Right lobe of liver (tissue), 6 donors: Measurements from ENCODE around the gene TYMS. TPM values are rescaled to one million over a fixed set of nuclear protein-coding genes. Genes with fewer than 3 reads are reported as not detected.

ENCODE experiments used
- ATAC-seq, 4 donors: fragments of 200-7000 bp; cut with Tn5 transposase; one replicate each; pipeline ENCODE4 v1.9.1; 2020; ENCODE audit warnings: mild to moderate bottlenecking in 4 of 4, moderate library complexity in 4 of 4
- DNase-seq, 3 donors: peaks; one replicate each; pipeline ENCODE4 v3.0.0-alpha.2; 2020
- H3K27ac ChIP-seq, 3 donors: fragments of 200-600 bp; one replicate each; pipeline ENCODE4 v1.8.0; 2022
- H3K27me3 ChIP-seq, 2 donors: fragments of 200-600 bp; one replicate each; pipeline ENCODE4 v1.8.0; 2022
- H3K36me3 ChIP-seq, 4 donors: fragments of 200-600 bp; sonication (generic) in 1 of 4; one replicate each; pipeline versions ENCODE4 v1.5.1 to v1.8.0; 2017 to 2022; ENCODE audit warnings: control low read depth in 1 of 4
- H3K4me1 ChIP-seq, 4 donors: fragments of 200-600 bp; sonication (generic) in 1 of 4; one replicate each; pipeline versions ENCODE4 v1.5.1 to v1.8.0; 2017 to 2022; ENCODE audit warnings: control low read depth in 1 of 4
- H3K4me3 ChIP-seq, 3 donors: fragments of 200-600 bp; one replicate each; pipeline ENCODE4 v1.8.0; 2022
- H3K9me3 ChIP-seq, 4 donors: fragments of 200-600 bp; sonication (generic) in 1 of 4; one replicate each; pipeline versions ENCODE4 v1.5.1 to v1.8.0; 2017 to 2022; ENCODE audit warnings: control low read depth in 1 of 4
- CTCF ChIP-seq, 4 donors: fragments of 200-600 bp in 3 of 4; fragments of 450-650 bp in 1 of 4; IDR thresholded peaks; one replicate each; pipeline versions ENCODE4 v1.5.1 to v1.8.0; 2016 to 2022; ENCODE audit warnings: antibody characterized with exemption in 4 of 4, mild to moderate bottlenecking in 2 of 4
- POLR2A ChIP-seq: fragments of 450-650 bp; IDR thresholded peaks from one replicate; pipeline ENCODE4 v1.6.1; 2017; ENCODE audit warnings: antibody characterized with exemption, mild to moderate bottlenecking
- WGBS: methylation state at CpG from one replicate; pipeline ENCODE4 v1.1.6; 2018; ENCODE audit warnings: low coverage, low lambda C conversion rate; ENCODE audit not compliant: insufficient coverage; ENCODE audit errors: missing lambda C conversion rate; 5-methylcytosine and 5-hydroxymethylcytosine counted together
- intact Hi-C, 2 donors: fragments of 100-400 bp; cut with DNase I; formaldehyde crosslinking; loops; one replicate each; pipeline versions ENCODE4 v1.11.2 to v1.14.1; 2022
- total RNA-seq, 6 experiments: library from RNA; depleted of rRNA in 2 of 6; stranded (reverse); fragments of >200 nt in 2 of 6; fragmentation: NEBNext Ultra II Directional in 3 of 6; extraction: Animal tissue kit (Norgen Biotek cat#: 25700) in 3 of 6; gene quantifications; one replicate each; pipeline versions ENCODE4 v1.1.0 to v1.2.4, GENCODE V29; 2016 to 2023
- donor health status: DM: no; HTN: yes; CAD: no.
- donor health status: DM: no; HTN: no; CAD: no.
- donor health status: DM: no; HTN: no; CAD: no.
- donor health status: DM: no; HTN: yes; CAD: no.
- donor health status: DM: no; HTN: yes; CAD: no.

TYMS gene
- total RNA-seq, 6 experiments from 2014 or later: 1.1 to 14.9 (median 4.2) TPM

- H3K9me3 ChIP-seq: no peaks in the 10 kb centered on the region
- intact Hi-C loops: no loop called here
- DNase-seq (no peak), ATAC-seq (peak; percentile 28 to 65 (median 54))
- H3K4me1 ChIP-seq: peaks cover 0 to 18% (median 6%) of the 10 kb centered on the region in 4 donors
- no peak overlapping the region for H3K4me3 ChIP-seq
- H3K27ac ChIP-seq: peak overlapping the region in 2 of 3 donors; percentile 9 to 47
- H3K36me3 ChIP-seq: peaks cover 0 to 27% (median 12%) of the 10 kb centered on the region in 4 donors
- no peak for TF ChIP-seq CTCF (IDR thresholded peaks at IDR 0.05)
- no peak for TF ChIP-seq POLR2A
- no peaks in the 10 kb centered on the region for H3K27me3 ChIP-seq
Measured at GRCh38 chr18:682833-683232, 25.4 kb downstream of the TYMS start.

GRCh38 chr18:683531-683930 lies 26.1 kb downstream of the TYMS start:
- Histone ChIP-seq H3K27ac (peak overlapping the region in 2 of 3 donors; percentile 9 to 47), H3K36me3 (peaks cover 0 to 23% (median 12%) of the 10 kb centered on the region in 4 donors), H3K4me1 (peaks cover 0 to 18% (median 6%) of the 10 kb centered on the region in 4 donors), H3K9me3 (no peaks in the 10 kb centered on the region), H3K27me3 (no peaks in the 10 kb centered on the region), H3K4me3 (no peak overlapping the region)
- TF ChIP-seq POLR2A (no peak), CTCF (IDR thresholded peaks at IDR 0.05) (no peak)
- 44% methylated on average over 1 of the region's 5 CpGs for WGBS
- ATAC-seq (peak; percentile 48 to 85 (median 56)), DNase-seq (peak in 1 of 3 donors; percentile 59)
- intact Hi-C loops: no loop called here

GRCh38 chr18:685438-685837 lies 28.0 kb downstream of the TYMS start:
- H3K4me3 ChIP-seq: no peak overlapping the region
- ATAC-seq (no peak), DNase-seq (no peak)
- intact Hi-C loops: no loop called here
- no peak overlapping the region for H3K27ac ChIP-seq
- no peaks in the 10 kb centered on the region for H3K9me3 ChIP-seq
- peaks cover 0 to 26% (median 6%) of the 10 kb centered on the region in 4 donors for H3K36me3 ChIP-seq
- 91% methylated on average over 3 of the region's 3 CpGs for WGBS
- no peaks in the 10 kb centered on the region for H3K27me3 ChIP-seq
- no peak for TF ChIP-seq CTCF (IDR thresholded peaks at IDR 0.05)
- no peak for TF ChIP-seq POLR2A
- peaks cover 0 to 18% (median 6%) of the 10 kb centered on the region in 4 donors for H3K4me1 ChIP-seq

GRCh38 chr18:686339-687111 lies 29.1 kb downstream of the TYMS start:
- Histone ChIP-seq H3K36me3 (peaks cover 0 to 32% (median 5%) of the 10 kb centered on the region in 4 donors), H3K27me3 (no peaks in the 10 kb centered on the region), H3K27ac (no peak overlapping the region), H3K4me1 (peaks cover 0 to 18% (median 6%) of the 10 kb centered on the region in 4 donors), H3K4me3 (no peak overlapping the region), H3K9me3 (no peaks in the 10 kb centered on the region)
- WGBS: 93% methylated on average over 6 of the region's 11 CpGs
- no peak for DNase-seq
- no peak for ATAC-seq
- intact Hi-C loops: no loop called here
- TF ChIP-seq POLR2A: no peak
- TF ChIP-seq CTCF (IDR thresholded peaks at IDR 0.05): no peak
